Gastroesophageal sphincter (tissue), 4 donors: Measurements from ENCODE around the gene TMEFF2. TPM values are rescaled to one million over a fixed set of nuclear protein-coding genes. Genes with fewer than 3 reads are reported as not detected.

Source experiments
- ATAC-seq: fragments of 150-250 bp; one replicate; pipeline ENCODE4 v1.9.1; 2016; ENCODE audit warnings: mild to moderate bottlenecking, moderate library complexity
- H3K27ac ChIP-seq, 4 donors: fragments of 200-600 bp; sonication (generic) in 3 of 4; 1 replicate in 3 of 4; 2 replicates in 1 of 4; pipeline ENCODE4 v1.5.1; 2016 to 2019
- H3K27me3 ChIP-seq: fragments of 200-600 bp; sonication (generic); one replicate; pipeline ENCODE4 v1.5.1; 2019
- H3K36me3 ChIP-seq, 2 donors: fragments of 200-600 bp; sonication (generic); one replicate each; pipeline ENCODE4 v1.5.1; 2019; ENCODE audit warnings: control low read depth in 1 of 2
- H3K4me1 ChIP-seq, 3 donors: fragments of 200-600 bp; sonication (generic); 1 replicate in 2 of 3; 2 replicates in 1 of 3; pipeline ENCODE4 v1.5.1; 2016 to 2019; ENCODE audit warnings: control low read depth in 2 of 3
- H3K4me3 ChIP-seq, 2 donors: fragments of 200-600 bp; sonication (generic); one replicate each; pipeline ENCODE4 v1.5.1; 2019; ENCODE audit warnings: mild to moderate bottlenecking in 1 of 2, moderate library complexity in 1 of 2
- H3K9me3 ChIP-seq, 3 donors: fragments of 200-600 bp; sonication (generic); one replicate each; pipeline ENCODE4 v1.5.1; 2017 to 2019; ENCODE audit warnings: control low read depth in 2 of 3
- CTCF ChIP-seq, 4 experiments: fragments of 200-600 bp in 2 of 4; fragments of 450-650 bp in 2 of 4; sonication (generic) in 1 of 4; IDR thresholded peaks; one replicate each; pipeline ENCODE4 v1.5.1; 2017 to 2019; ENCODE audit warnings: antibody characterized with exemption in 4 of 4, mild to moderate bottlenecking in 2 of 4, moderate library complexity in 2 of 4
- EP300 ChIP-seq: sonication (generic); formaldehyde crosslinking; IDR thresholded peaks from one replicate; pipeline ENCODE4 v1.6.1; 2017; ENCODE audit warnings: antibody characterized with exemption, mild to moderate bottlenecking
- POLR2A ChIP-seq, 2 donors: fragments of 450-650 bp; IDR thresholded peaks; one replicate each; pipeline ENCODE4 v1.6.1; 2017; ENCODE audit warnings: antibody characterized with exemption in 2 of 2, mild to moderate bottlenecking in 2 of 2, moderate library complexity in 1 of 2
- POLR2AphosphoS5 ChIP-seq: sonication (generic); formaldehyde crosslinking; IDR thresholded peaks from one replicate; pipeline ENCODE4 v1.6.1; 2017; ENCODE audit warnings: antibody characterized with exemption
- WGBS, 2 donors: methylation state at CpG; one replicate each; pipeline ENCODE4 v1.1.5; 2018; ENCODE audit warnings: low coverage in 1 of 2; 5-methylcytosine and 5-hydroxymethylcytosine counted together
- total RNA-seq, 4 donors: library from RNA; depleted of rRNA; stranded (reverse); fragments of >200 nt; gene quantifications; one replicate each; pipeline ENCODE4 v1.1.0, GENCODE V29; 2016

Gene TMEFF2
- total RNA-seq, 4 donors from 2014 or later: 0.42 to 3.0 (median 0.83) TPM

GRCh38 chr2:192150166-192150565, 44.6 kb downstream of the TMEFF2 start:
- Histone ChIP-seq H3K27ac (peak overlapping the region in 1 of 4 donors; percentile 74), H3K4me1 (peaks cover 16 to 45% (median 20%) of the 10 kb centered on the region in 3 donors), H3K4me3 (no peak overlapping the region), H3K9me3 (no peaks in the 10 kb centered on the region), H3K36me3 (no peaks in the 10 kb centered on the region), H3K27me3 (no peaks in the 10 kb centered on the region)
- TF ChIP-seq CTCF (IDR thresholded peaks at IDR 0.05) (no peak), POLR2AphosphoS5 (no peak), EP300 (no peak), POLR2A (IDR thresholded peaks at IDR 0.05) (no peak)
- 52 to 67% methylated on average over 2 to 3 of the region's 3 CpGs for WGBS, 2 donors
- ATAC-seq: no peak

GRCh38 chr2:192148620-192149321, 46.0 kb downstream of the TMEFF2 start:
- no peak overlapping the region for H3K4me3 ChIP-seq
- ATAC-seq: peak; percentile 85
- 24 to 28% methylated on average over 5 of the region's 5 CpGs for WGBS, 2 donors
- H3K9me3 ChIP-seq: no peaks in the 10 kb centered on the region
- peaks cover 16 to 45% (median 20%) of the 10 kb centered on the region in 3 donors for H3K4me1 ChIP-seq
- no peaks in the 10 kb centered on the region for H3K36me3 ChIP-seq
- no peaks in the 10 kb centered on the region for H3K27me3 ChIP-seq
- TF ChIP-seq EP300: no peak
- no peak for TF ChIP-seq POLR2A (IDR thresholded peaks at IDR 0.05)
- peak; percentile 20 to 76 (median 50) for TF ChIP-seq CTCF (IDR thresholded peaks at IDR 0.05)
- TF ChIP-seq POLR2AphosphoS5: peak; percentile 44
- peak overlapping the region; percentile 62 to 74 (median 64) for H3K27ac ChIP-seq

GRCh38 chr2:192148241-192148619, 46.5 kb downstream of the TMEFF2 start:
- Histone ChIP-seq H3K27me3 (no peaks in the 10 kb centered on the region), H3K9me3 (no peaks in the 10 kb centered on the region), H3K27ac (peak overlapping the region; percentile 59 to 74 (median 64)), H3K36me3 (no peaks in the 10 kb centered on the region), H3K4me1 (peaks cover 16 to 45% (median 20%) of the 10 kb centered on the region in 3 donors), H3K4me3 (no peak overlapping the region)
- TF ChIP-seq EP300 (no peak), POLR2AphosphoS5 (no peak)
- no peak for ATAC-seq
- 49 to 63% methylated on average over 2 of the region's 2 CpGs for whole genome bisulfite sequencing, 2 donors

GRCh38 chr2:192146069-192147015, 48.4 kb downstream of the TMEFF2 start:
- H3K27me3 ChIP-seq: no peaks in the 10 kb centered on the region
- no peak overlapping the region for H3K4me3 ChIP-seq
- WGBS, 2 donors: 9 to 25% methylated on average over 1 of the region's 1 CpG
- H3K9me3 ChIP-seq: no peaks in the 10 kb centered on the region
- H3K36me3 ChIP-seq: no peaks in the 10 kb centered on the region
- peaks cover 16 to 45% (median 20%) of the 10 kb centered on the region in 3 donors for H3K4me1 ChIP-seq
- TF ChIP-seq POLR2A (IDR thresholded peaks at IDR 0.05) (no peak), POLR2AphosphoS5 (no peak), EP300 (no peak), CTCF (IDR thresholded peaks at IDR 0.05) (no peak)
- peak overlapping the region in 3 of 4 donors; percentile 6 to 36 (median 23) for H3K27ac ChIP-seq
- ATAC-seq: no peak

- peak overlapping the region in 1 of 4 donors; percentile 36 for H3K27ac ChIP-seq
- ATAC-seq: no peak
- no peak overlapping the region for H3K4me3 ChIP-seq
- 25 to 38% methylated on average over 3 of the region's 3 CpGs for WGBS, 2 donors
- H3K27me3 ChIP-seq: no peaks in the 10 kb centered on the region
- H3K9me3 ChIP-seq: no peaks in the 10 kb centered on the region
- TF ChIP-seq EP300: no peak
- no peak for TF ChIP-seq POLR2A (IDR thresholded peaks at IDR 0.05)
- no peak for TF ChIP-seq CTCF (IDR thresholded peaks at IDR 0.05)
- no peak for TF ChIP-seq POLR2AphosphoS5
- peaks cover 16 to 45% (median 20%) of the 10 kb centered on the region in 3 donors for H3K4me1 ChIP-seq
- no peaks in the 10 kb centered on the region for H3K36me3 ChIP-seq
Observed at GRCh38 chr2:192145496-192145895, 49.2 kb downstream of the TMEFF2 start.
